Left ventricle myocardium inferior (tissue), 1 donor: ENCODE measurements around the gene STX19. TPM values are rescaled to one million over a fixed set of nuclear protein-coding genes. Genes with fewer than 3 reads are reported as not detected.

Source experiments
- DNase-seq: peaks from one replicate; pipeline ENCODE4 v3.0.0-alpha.2; 2020
- H3K27ac ChIP-seq: fragments of 200-600 bp; replicated peaks from 2 replicates; pipeline ENCODE4 v1.8.0; 2021
- H3K27me3 ChIP-seq: fragments of 200-600 bp; 2 replicates; pipeline ENCODE4 v1.8.0; 2021; ENCODE audit warnings: low read depth
- H3K36me3 ChIP-seq: fragments of 200-600 bp; 2 replicates; pipeline ENCODE4 v1.8.0; 2021
- H3K4me1 ChIP-seq: fragments of 200-600 bp; 2 replicates; pipeline ENCODE4 v1.8.0; 2021
- H3K4me3 ChIP-seq: fragments of 200-600 bp; 2 replicates; pipeline ENCODE4 v1.8.0; 2021; ENCODE audit warnings: mild to moderate bottlenecking, moderate library complexity
- H3K9me3 ChIP-seq: fragments of 200-600 bp; replicated peaks from 2 replicates; pipeline ENCODE4 v1.8.0; 2021
- CTCF ChIP-seq: fragments of 200-600 bp; IDR thresholded peaks from 2 replicates; pipeline ENCODE4 v1.8.0; 2021; ENCODE audit warnings: antibody characterized with exemption, mild to moderate bottlenecking, borderline replicate concordance
- intact Hi-C: fragments of 100-400 bp; cut with micrococcal nuclease; formaldehyde crosslinking; loops from one replicate; pipeline ENCODE4 v1.11.0; 2022
- long read RNA-seq: library from polyadenylated mRNA; unstranded; transcript quantifications from one replicate; pipeline ENCODE4 v2.0.0, GENCODE V29; 2021
- total RNA-seq: library from RNA; stranded (reverse); fragmentation: NEBNext Ultra II Directional; extraction: Animal tissue kit (Norgen Biotek cat#: 25700); gene quantifications from one replicate; pipeline ENCODE4 v1.2.1, GENCODE V29; 2021
- donor health status: DM: no; HTN: yes; CAD: no; lungs with severe emphysema.

The STX19 gene, protein sequence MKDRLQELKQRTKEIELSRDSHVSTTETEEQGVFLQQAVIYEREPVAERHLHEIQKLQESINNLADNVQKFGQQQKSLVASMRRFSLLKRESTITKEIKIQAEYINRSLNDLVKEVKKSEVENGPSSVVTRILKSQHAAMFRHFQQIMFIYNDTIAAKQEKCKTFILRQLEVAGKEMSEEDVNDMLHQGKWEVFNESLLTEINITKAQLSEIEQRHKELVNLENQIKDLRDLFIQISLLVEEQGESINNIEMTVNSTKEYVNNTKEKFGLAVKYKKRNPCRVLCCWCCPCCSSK
- total RNA-seq: not detected
- long read RNA-seq: 0 reads

GRCh38 chr3:94028093-94028837, at the start of gene STX19:
STX19 (minus strand) TSS chr3:94028597; CDS start chr3:94015269, 13,328 bp downstream.
- H3K9me3 ChIP-seq: no peaks in the 10 kb centered on the region
- H3K27me3 ChIP-seq: no peaks in the 10 kb centered on the region
- H3K27ac ChIP-seq: no peak within 1 kb of the TSS
- no peaks in the 10 kb centered on the region for H3K36me3 ChIP-seq
- intact Hi-C loops: no loop called here
- H3K4me3 ChIP-seq: peak within 1 kb of the TSS; percentile 13
- no peak for TF ChIP-seq CTCF
- H3K4me1 ChIP-seq: peaks cover 8% of the 10 kb centered on the region
- no peak for DNase-seq

GRCh38 chr3:94076055-94076454, 47.7 kb upstream of the STX19 start:
- Histone ChIP-seq H3K4me1 (peaks cover 7% of the 10 kb centered on the region), H3K27me3 (no peaks in the 10 kb centered on the region), H3K9me3 (no peaks in the 10 kb centered on the region), H3K36me3 (peaks cover 11% of the 10 kb centered on the region), H3K27ac (no peak overlapping the region), H3K4me3 (no peak overlapping the region)
- TF ChIP-seq CTCF: no peak
- intact Hi-C loops: no loop called here
- no peak for DNase-seq

DNA sequence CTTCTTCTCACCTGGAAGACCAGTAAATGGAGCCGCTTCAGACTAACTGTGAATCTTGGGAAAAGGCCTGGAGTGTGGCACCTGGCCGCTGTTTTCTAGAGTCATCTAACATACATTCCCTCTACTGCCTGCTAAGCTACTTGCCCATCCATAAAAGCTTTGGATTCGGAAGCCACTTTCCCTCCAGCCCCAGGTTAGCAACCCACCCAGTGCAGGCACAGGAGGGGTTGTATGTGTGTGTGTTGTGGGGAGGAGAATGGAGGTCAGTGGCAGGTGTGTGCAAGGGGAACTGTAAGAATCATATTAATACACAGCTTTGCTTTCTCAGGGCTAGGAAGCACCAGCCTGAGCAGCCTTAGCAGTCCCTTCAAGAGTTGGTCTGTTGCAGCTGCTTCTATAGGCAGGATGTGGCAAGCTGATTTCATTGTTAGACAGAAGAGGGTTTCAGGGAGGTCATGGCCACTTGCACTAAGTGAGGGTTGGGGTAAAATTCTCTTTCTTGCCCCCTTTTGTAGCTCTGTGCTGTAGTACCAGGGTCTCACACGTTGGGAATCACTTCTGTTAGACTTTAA, 43.4 kb upstream of the STX19 start:
- H3K9me3 ChIP-seq: no peaks in the 10 kb centered on the region
- no peaks in the 10 kb centered on the region for H3K4me1 ChIP-seq
- no peak overlapping the region for H3K27ac ChIP-seq
- H3K36me3 ChIP-seq: peaks cover 22% of the 10 kb centered on the region
- no peaks in the 10 kb centered on the region for H3K27me3 ChIP-seq
- TF ChIP-seq CTCF: no peak
- DNase-seq: no peak
- intact Hi-C loops: no loop called here
- H3K4me3 ChIP-seq: no peak overlapping the region

DNA sequence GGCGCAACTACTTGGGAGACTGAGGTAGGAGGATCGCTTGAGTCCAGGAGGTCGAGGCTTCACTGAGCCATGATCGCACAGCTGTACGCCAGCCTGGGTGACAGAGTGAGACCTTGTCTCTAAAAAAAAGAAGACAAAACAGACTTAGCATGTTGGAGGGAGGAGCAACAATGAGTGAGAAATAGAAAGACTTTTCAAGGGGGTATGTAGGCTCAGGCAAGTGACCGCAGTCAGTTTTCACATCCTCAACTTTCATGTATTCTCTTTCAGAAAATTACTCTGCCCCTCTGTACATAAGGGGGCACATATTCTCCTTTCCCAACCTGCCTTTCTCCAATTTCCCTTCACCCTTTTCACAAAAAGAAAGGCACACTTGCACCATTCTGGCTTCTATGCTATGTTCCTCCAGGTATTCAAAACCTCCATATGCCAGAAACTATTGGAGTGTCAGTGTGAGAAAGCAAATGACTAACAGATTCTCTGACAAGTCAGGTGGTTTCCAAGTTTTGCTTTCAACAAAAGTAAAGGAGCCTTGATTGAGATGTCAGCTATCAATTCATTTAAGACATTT, 42.0 kb upstream of the STX19 start:
- Histone ChIP-seq H3K4me3 (no peak overlapping the region), H3K4me1 (peaks cover 8% of the 10 kb centered on the region), H3K27ac (no peak overlapping the region), H3K36me3 (peaks cover 16% of the 10 kb centered on the region), H3K27me3 (no peaks in the 10 kb centered on the region), H3K9me3 (no peaks in the 10 kb centered on the region)
- DNase-seq: no peak
- intact Hi-C loops: no loop called here
- TF ChIP-seq CTCF: no peak

DNA sequence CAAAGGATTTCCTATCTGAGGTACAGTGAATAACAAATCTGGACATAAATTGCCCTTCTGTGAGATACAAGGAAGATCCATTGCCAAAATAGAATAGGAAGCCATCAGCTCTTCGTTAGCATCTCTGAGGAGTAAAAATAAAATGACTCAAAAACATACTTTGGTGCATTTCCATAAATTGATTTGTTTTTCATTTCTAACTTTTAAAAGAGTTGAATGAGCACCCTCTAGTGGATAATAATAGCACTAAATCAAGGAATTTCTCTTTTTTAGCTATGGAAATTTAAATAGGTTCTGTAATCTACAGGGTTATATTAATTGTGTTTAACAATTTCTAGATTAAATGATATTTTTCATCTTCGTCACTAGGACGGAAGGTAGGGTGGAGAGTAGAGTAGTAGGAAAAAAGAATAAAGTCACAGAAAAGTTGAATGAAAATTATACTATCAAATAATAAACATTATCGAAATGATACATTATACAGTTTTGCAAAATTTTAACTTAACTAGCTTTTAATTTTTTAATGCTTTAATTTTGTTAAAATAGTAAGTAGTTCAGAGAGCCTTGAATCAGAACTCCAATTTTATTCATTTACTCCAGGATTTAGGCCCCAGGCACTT, 40.9 kb upstream of the STX19 start:
- Histone ChIP-seq H3K27me3 (no peaks in the 10 kb centered on the region), H3K9me3 (no peaks in the 10 kb centered on the region), H3K27ac (no peak overlapping the region), H3K4me3 (no peak overlapping the region), H3K36me3 (peaks cover 16% of the 10 kb centered on the region), H3K4me1 (peaks cover 20% of the 10 kb centered on the region)
- intact Hi-C loops: loop anchor here (5.0 to 10.0 kb wide), 2 partner anchors 67 to 155 kb away; no protein-coding TSS in a partner anchor
- peak; percentile 68 for TF ChIP-seq CTCF
- DNase-seq: no peak
